Fibroblast of skin of right quadriceps (primary cell): ENCODE measurements around the gene ANO2.

Experiments
- DNase-seq: peaks from one replicate; pipeline ENCODE4 v3.0.0-alpha.2; 2013

ANO2 gene

GRCh38 chr12:5524769-5525436 lies 420.2 kb downstream of the ANO2 start:
- no peak for DNase-seq

- no peak for DNase-seq
These were observed 420.8 kb downstream of the ANO2 start for GRCh38 chr12:5524116-5524768.

GRCh38 chr12:5523396-5524115 lies 421.5 kb downstream of the ANO2 start:
- no peak for DNase-seq

GRCh38 chr12:5522432-5523335 lies 422.4 kb downstream of the ANO2 start:
- DNase-seq, result no peak

GRCh38 chr12:5521456-5522325 lies 423.4 kb downstream of the ANO2 start:
- no peak for DNase-seq

GRCh38 chr12:5520831-5521230 lies 424.2 kb downstream of the ANO2 start:
- DNase-seq, result no peak

- DNase-seq, result no peak
These were observed 425.0 kb downstream of the ANO2 start for GRCh38 chr12:5520037-5520436.

GRCh38 chr12:5518584-5519365 lies 426.3 kb downstream of the ANO2 start:
- no peak for DNase-seq

GRCh38 chr12:5516371-5517241 lies 428.5 kb downstream of the ANO2 start:
- DNase-seq, result no peak

GRCh38 chr12:5515458-5515857 lies 429.6 kb downstream of the ANO2 start:
- DNase-seq, result no peak

- DNase-seq, result no peak
These were observed 430.5 kb downstream of the ANO2 start for GRCh38 chr12:5514545-5514944.

- no peak for DNase-seq
These were observed 431.0 kb downstream of the ANO2 start for GRCh38 chr12:5514016-5514415.

GRCh38 chr12:5513406-5513805 lies 431.7 kb downstream of the ANO2 start:
- DNase-seq, result no peak
